ENCODE measurements around the gene ANXA2. TPM values are rescaled to one million over a fixed set of nuclear protein-coding genes. Genes with fewer than 3 reads are reported as not detected.
A peak's percentile ranks its signal among the peaks of the same experiment; 100 is the strongest.
"Not testable (repeated sequence)": the region's sequence is repeated elsewhere in the genome, so short reads cannot be mapped to it uniquely, and the experiment has no call there.

ANXA2 gene
- total and polyA plus RNA-seq, 2 donors, result 299 to 623 TPM

DNA sequence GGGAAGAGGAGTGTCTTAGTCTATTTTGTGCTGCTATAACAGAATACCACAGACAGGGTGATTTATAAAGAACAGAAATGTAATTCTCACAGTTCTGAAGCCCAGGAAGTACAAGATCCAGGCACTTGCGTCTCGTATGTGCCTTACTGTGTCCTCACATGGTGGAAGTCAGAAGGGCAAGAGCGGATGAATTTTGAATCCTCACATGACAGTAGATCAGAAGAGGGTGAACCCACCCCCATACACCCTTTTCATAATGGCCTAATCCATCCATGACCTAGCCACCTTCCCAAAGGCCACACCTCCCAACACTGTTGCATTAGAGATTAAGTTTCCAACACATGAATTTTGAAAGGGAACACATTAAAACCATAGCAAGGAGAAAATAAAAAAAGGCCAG, 18.7 kb upstream of the ANXA2 start:
- H3K36me3 ChIP-seq (ENCODE audit: control insufficient read depth in 2 of 2, insufficient read depth in 2 of 2, low read length in 1 of 2), result no peaks in the 10 kb centered on the region
- no peaks in the 10 kb centered on the region for H3K27me3 ChIP-seq (ENCODE audit: control insufficient read depth in 2 of 2, insufficient read depth in 1 of 2, low read length in 1 of 2)
- no peak for DNase-seq (ENCODE audit: low read depth in 6 of 9, low spot score in 9 of 9)
- H3K4me3 ChIP-seq (ENCODE audit: low read length in 2 of 2), result no peak overlapping the region
- no peaks in the 10 kb centered on the region for H3K9me3 ChIP-seq (ENCODE audit: control insufficient read depth in 2 of 2, insufficient read depth in 1 of 2, low read length in 1 of 2)
- WGBS, result 98% methylated on average over 3 of the region's 3 CpGs
- no peaks in the 10 kb centered on the region for H3K4me1 ChIP-seq (ENCODE audit: control insufficient read depth in 2 of 2, insufficient read depth in 2 of 2, low read length in 2 of 2)
- H3K27ac ChIP-seq (ENCODE audit: low read depth in 1 of 2, low read length in 1 of 2), result no peak overlapping the region

DNA sequence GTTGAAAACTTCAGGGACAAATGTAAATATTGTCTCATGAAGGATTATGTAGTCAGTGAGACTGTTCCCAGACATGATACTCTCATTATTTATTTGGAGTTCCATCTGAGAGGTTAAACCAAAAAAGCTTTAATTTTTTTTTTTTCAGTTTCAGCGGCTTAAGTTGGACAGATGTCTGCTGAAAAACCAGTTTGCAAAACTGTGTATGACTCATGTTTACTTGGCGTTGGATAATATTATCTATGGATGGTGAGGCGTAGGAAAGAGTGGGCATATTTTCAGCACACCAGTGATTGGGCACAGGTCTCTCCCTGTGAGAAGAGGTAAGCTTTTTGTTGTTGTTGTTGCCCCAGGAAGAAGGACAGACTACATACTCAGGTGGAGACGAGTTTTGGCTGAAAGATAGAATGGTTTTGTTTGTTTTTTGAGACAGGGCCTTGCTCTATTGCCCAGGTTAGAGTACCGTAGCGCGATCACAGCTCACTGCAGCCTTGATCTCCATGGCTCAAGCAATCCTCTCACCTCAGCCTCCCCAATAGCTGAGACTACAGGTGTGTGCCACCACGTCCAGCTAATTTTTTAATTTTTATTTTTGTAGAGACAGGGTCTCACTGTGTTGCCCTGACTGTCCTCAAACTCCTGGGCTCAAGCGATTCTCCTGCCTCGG, 16.4 kb upstream of the ANXA2 start:
- H3K27ac ChIP-seq (ENCODE audit: low read depth in 1 of 2, low read length in 1 of 2), result no peak overlapping the region
- 81% methylated on average over 10 of the region's 10 CpGs for WGBS
- H3K27me3 ChIP-seq (ENCODE audit: control insufficient read depth in 2 of 2, insufficient read depth in 1 of 2, low read length in 1 of 2), result no peaks in the 10 kb centered on the region
- DNase-seq (ENCODE audit: low read depth in 6 of 9, low spot score in 9 of 9), result no peak
- H3K4me1 ChIP-seq (ENCODE audit: control insufficient read depth in 2 of 2, insufficient read depth in 2 of 2, low read length in 2 of 2), result no peaks in the 10 kb centered on the region
- no peaks in the 10 kb centered on the region for H3K9me3 ChIP-seq (ENCODE audit: control insufficient read depth in 2 of 2, insufficient read depth in 1 of 2, low read length in 1 of 2)
- no peak overlapping the region for H3K4me3 ChIP-seq (ENCODE audit: low read length in 2 of 2)
- H3K36me3 ChIP-seq (ENCODE audit: control insufficient read depth in 2 of 2, insufficient read depth in 2 of 2, low read length in 1 of 2), result no peaks in the 10 kb centered on the region

DNA sequence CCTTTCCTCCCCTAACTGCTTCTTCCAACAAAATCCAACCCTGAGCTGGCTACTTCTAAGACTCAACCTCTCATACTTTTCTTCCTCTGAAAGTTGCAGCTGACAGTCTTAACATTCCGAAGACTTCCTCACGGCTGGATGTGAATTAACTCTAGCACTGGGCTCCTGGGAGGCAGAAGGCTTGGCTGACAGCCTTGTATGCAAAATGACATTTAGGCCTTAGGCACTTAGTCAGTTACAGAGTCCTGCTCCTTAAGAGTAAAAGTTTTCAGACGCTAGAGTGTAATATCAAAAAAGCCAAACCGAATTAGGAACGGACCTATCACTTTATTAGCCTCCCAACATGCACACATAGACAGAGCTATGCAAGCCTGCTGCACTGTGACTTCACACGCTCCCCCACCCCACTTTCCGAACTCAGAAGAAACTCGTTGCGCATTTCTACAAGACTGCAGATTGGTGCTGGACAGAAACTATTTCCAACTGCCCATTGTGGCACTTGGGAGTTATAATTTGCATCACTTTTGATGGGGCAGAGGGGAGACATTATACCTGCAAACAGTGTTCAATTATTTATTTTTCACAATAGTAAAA, 15.5 kb upstream of the ANXA2 start:
- no peaks in the 10 kb centered on the region for H3K9me3 ChIP-seq (ENCODE audit: control insufficient read depth in 2 of 2, insufficient read depth in 1 of 2, low read length in 1 of 2)
- H3K4me1 ChIP-seq (ENCODE audit: control insufficient read depth in 2 of 2, insufficient read depth in 2 of 2, low read length in 2 of 2), result no peaks in the 10 kb centered on the region
- WGBS, result 86% methylated on average over 9 of the region's 9 CpGs
- no peaks in the 10 kb centered on the region for H3K27me3 ChIP-seq (ENCODE audit: control insufficient read depth in 2 of 2, insufficient read depth in 1 of 2, low read length in 1 of 2)
- no peaks in the 10 kb centered on the region for H3K36me3 ChIP-seq (ENCODE audit: control insufficient read depth in 2 of 2, insufficient read depth in 2 of 2, low read length in 1 of 2)
- no peak for DNase-seq (ENCODE audit: low read depth in 6 of 9, low spot score in 9 of 9)
- no peak overlapping the region for H3K4me3 ChIP-seq (ENCODE audit: low read length in 2 of 2)
- H3K27ac ChIP-seq (ENCODE audit: low read depth in 1 of 2, low read length in 1 of 2), result no peak overlapping the region

DNA sequence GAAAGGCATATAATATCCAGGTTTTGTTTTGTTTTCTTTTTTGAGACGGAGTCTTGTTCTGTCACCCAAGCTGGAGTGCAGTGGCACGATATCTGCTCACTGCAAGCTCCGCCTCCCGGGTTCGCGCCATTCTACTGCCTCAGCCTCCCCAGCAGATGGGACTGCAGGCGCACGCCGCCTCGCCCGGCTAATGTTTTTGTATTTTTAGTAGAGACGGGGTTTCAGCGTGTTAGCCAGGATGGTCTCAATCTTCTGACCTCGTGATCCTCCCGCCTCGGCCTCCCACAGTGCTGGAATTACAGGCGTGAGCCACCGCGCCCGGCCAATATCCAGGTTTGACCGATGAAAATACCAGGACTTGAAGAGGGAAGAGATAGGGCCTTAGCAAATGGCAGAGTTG, 15.0 kb upstream of the ANXA2 start:
- H3K9me3 ChIP-seq (ENCODE audit: control insufficient read depth in 2 of 2, insufficient read depth in 1 of 2, low read length in 1 of 2); H3K4me1 ChIP-seq (ENCODE audit: control insufficient read depth in 2 of 2, insufficient read depth in 2 of 2, low read length in 2 of 2); H3K27ac ChIP-seq (ENCODE audit: low read depth in 1 of 2, low read length in 1 of 2); H3K4me3 ChIP-seq (ENCODE audit: low read length in 2 of 2); H3K36me3 ChIP-seq (ENCODE audit: control insufficient read depth in 2 of 2, insufficient read depth in 2 of 2, low read length in 1 of 2); DNase-seq (ENCODE audit: low read depth in 6 of 9, low spot score in 9 of 9); H3K27me3 ChIP-seq (ENCODE audit: control insufficient read depth in 2 of 2, insufficient read depth in 1 of 2, low read length in 1 of 2): not testable (repeated sequence)
- 98% methylated on average over 21 of the region's 21 CpGs for WGBS

DNA sequence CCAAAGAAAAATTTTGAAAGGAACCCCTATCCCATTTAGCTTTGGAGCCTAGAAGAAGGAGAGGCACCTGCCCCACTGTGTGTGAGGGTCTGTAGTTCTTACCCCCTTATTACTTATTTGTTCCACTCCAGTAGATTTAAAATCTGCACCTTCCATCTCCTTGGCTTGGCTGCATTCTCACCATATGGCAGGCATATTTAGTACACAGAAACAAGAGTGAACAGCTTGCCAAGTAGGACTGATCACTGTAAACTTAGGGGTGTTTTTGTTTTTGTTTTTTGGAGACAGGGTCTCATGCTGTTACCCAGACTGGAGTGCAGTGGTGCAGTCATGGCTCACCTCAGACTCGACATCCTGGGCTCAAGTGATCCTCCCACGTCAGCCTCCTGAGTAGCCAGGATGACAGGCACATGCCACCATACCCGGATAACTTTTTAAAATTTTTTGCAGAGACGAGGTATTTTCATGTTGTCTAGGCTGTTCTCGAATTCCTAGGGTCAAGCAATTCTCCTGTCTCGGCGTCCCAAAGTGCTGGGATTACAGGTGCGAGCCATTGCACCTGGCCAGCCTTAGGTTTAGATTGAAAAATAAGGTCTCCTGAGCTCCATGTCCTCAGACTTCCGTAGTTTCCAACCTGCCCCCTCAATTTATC, 14.1 kb upstream of the ANXA2 start:
- H3K27me3 ChIP-seq (ENCODE audit: control insufficient read depth in 2 of 2, insufficient read depth in 1 of 2, low read length in 1 of 2), result no peaks in the 10 kb centered on the region
- no peak overlapping the region for H3K27ac ChIP-seq (ENCODE audit: low read depth in 1 of 2, low read length in 1 of 2)
- no peaks in the 10 kb centered on the region for H3K4me1 ChIP-seq (ENCODE audit: control insufficient read depth in 2 of 2, insufficient read depth in 2 of 2, low read length in 2 of 2)
- WGBS, result 95% methylated on average over 9 of the region's 9 CpGs
- no peak overlapping the region for H3K4me3 ChIP-seq (ENCODE audit: low read length in 2 of 2)
- no peaks in the 10 kb centered on the region for H3K9me3 ChIP-seq (ENCODE audit: control insufficient read depth in 2 of 2, insufficient read depth in 1 of 2, low read length in 1 of 2)
- DNase-seq (ENCODE audit: low read depth in 6 of 9, low spot score in 9 of 9), result no peak
- H3K36me3 ChIP-seq (ENCODE audit: control insufficient read depth in 2 of 2, insufficient read depth in 2 of 2, low read length in 1 of 2), result no peaks in the 10 kb centered on the region

DNA sequence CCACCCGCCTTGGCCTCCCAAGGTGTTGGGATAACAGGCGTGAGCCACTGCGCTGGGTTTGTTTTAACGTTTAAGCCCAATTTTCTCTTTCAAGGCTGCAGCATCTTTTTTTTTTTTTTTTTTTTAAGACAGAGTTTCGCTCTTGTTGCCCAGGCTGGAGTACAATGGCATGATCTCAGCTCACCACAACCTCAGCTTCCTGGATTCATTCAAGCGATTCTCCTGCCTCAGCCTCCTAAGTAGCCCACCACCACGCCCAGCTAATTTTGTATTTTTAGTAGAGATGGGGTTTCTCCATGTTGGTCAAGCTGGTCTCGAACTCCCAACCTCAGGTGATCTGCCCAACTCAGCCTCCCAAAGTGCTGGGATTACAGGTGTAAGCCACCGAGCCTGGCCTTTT, 12.6 kb upstream of the ANXA2 start:
- WGBS, result 95% methylated on average over 9 of the region's 9 CpGs
- H3K36me3 ChIP-seq (ENCODE audit: control insufficient read depth in 2 of 2, insufficient read depth in 2 of 2, low read length in 1 of 2); H3K9me3 ChIP-seq (ENCODE audit: control insufficient read depth in 2 of 2, insufficient read depth in 1 of 2, low read length in 1 of 2); H3K4me3 ChIP-seq (ENCODE audit: low read length in 2 of 2); H3K27me3 ChIP-seq (ENCODE audit: control insufficient read depth in 2 of 2, insufficient read depth in 1 of 2, low read length in 1 of 2); H3K27ac ChIP-seq (ENCODE audit: low read depth in 1 of 2, low read length in 1 of 2); H3K4me1 ChIP-seq (ENCODE audit: control insufficient read depth in 2 of 2, insufficient read depth in 2 of 2, low read length in 2 of 2); DNase-seq (ENCODE audit: low read depth in 6 of 9, low spot score in 9 of 9): not testable (repeated sequence)

DNA sequence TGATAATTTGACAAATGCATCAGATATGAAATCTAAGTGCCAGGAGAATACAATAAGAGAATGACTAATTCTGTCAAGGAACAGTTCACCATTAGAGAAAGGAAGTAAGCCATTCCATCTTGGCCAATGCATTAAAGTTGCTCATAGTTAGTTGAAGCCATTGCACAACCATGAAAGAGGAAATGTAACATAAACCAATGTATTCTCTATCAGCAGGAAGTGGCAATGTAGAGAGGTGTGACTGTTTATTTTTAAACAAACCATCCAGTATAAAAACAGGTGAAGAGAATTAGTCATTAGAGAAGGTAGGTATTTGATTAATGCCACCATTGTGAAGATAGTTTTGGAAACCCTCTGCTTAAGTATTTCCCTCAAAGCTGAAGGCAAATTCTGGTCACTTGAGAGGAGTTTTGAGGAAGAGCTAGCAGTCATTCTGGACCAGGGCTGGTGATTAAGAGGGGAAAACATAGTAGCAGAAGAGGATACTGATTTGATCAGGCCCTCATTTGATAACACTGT, 10.7 kb upstream of the ANXA2 start:
- H3K27ac ChIP-seq (ENCODE audit: low read depth in 1 of 2, low read length in 1 of 2), result no peak overlapping the region

DNA sequence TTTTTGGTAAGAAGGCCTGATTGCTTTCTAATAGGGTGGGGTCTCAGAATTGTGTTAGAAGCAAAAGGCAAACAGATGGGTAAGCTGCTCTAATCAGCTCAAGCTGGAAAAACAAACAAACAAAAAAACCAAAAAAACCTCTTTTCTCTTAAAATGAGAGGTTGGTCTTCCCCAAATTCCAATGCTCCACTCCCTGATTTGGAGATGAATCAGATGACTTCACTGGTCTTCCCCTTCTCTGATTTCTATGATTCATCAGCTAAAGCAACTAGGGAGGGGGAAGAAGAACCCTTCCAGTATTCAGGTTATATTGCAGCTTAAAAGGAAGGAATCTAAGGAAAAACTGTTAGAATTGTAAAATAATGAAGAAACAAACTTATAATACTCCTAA, 9.6 kb upstream of the ANXA2 start:
- DNase-seq (ENCODE audit: low read depth in 6 of 9, low spot score in 9 of 9), result no peak
- peak overlapping the region in 1 of 2 donors; percentile 69 for H3K27ac ChIP-seq (ENCODE audit: low read depth in 1 of 2, low read length in 1 of 2)
- H3K4me3 ChIP-seq (ENCODE audit: low read length in 2 of 2), result no peak overlapping the region
- no peaks in the 10 kb centered on the region for H3K36me3 ChIP-seq (ENCODE audit: control insufficient read depth in 2 of 2, insufficient read depth in 2 of 2, low read length in 1 of 2)
- H3K27me3 ChIP-seq (ENCODE audit: control insufficient read depth in 2 of 2, insufficient read depth in 1 of 2, low read length in 1 of 2), result no peaks in the 10 kb centered on the region
- peaks cover 0 to 5% of the 10 kb centered on the region in 2 donors for H3K4me1 ChIP-seq (ENCODE audit: control insufficient read depth in 2 of 2, insufficient read depth in 2 of 2, low read length in 2 of 2)
- H3K9me3 ChIP-seq (ENCODE audit: control insufficient read depth in 2 of 2, insufficient read depth in 1 of 2, low read length in 1 of 2), result no peaks in the 10 kb centered on the region

More for the DNA sequence above, 10.7 kb upstream of the ANXA2 start:
- H3K4me3 ChIP-seq (ENCODE audit: low read length in 2 of 2), result no peak overlapping the region
- H3K4me1 ChIP-seq (ENCODE audit: control insufficient read depth in 2 of 2, insufficient read depth in 2 of 2, low read length in 2 of 2), result peaks cover 0 to 5% of the 10 kb centered on the region in 2 donors
- H3K9me3 ChIP-seq (ENCODE audit: control insufficient read depth in 2 of 2, insufficient read depth in 1 of 2, low read length in 1 of 2), result no peaks in the 10 kb centered on the region
- no peaks in the 10 kb centered on the region for H3K27me3 ChIP-seq (ENCODE audit: control insufficient read depth in 2 of 2, insufficient read depth in 1 of 2, low read length in 1 of 2)
- peak in 1 of 9 donors; percentile 43 for DNase-seq (ENCODE audit: low read depth in 6 of 9, low spot score in 9 of 9)
- no peaks in the 10 kb centered on the region for H3K36me3 ChIP-seq (ENCODE audit: control insufficient read depth in 2 of 2, insufficient read depth in 2 of 2, low read length in 1 of 2)
